ENCODE results near the gene SGF29. TPM values are rescaled to one million over a fixed set of nuclear protein-coding genes. Genes with fewer than 3 reads are reported as not detected.

SGF29 gene
- total and polyA plus RNA-seq, 9 of the 15 experiments (the other 6 are each of a cell fraction or from before 2014, with no cell fraction given) = 2.6 to 36.1 (median 21.2) TPM

DNA sequence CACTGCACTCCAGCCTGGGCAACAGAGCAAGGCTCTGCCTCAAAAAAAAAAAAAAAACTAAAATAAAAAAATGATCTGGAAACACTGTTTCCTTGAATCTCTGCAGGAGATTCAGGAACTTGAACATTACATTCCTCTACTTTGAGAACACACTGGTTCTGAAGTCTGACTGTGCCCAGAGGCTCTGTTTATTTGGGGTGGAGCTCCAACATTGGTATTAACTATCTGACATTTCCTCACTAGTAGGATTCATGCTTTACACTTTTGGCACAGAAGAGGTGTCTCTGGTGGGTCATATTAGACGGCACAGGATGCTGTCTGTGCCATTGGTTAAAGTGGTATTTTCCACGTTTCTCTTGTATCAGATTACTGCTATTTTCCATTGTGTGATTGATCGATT lies 32.7 kb downstream of the SGF29 start (continued):
- TF ChIP-seq, protein P1, sequence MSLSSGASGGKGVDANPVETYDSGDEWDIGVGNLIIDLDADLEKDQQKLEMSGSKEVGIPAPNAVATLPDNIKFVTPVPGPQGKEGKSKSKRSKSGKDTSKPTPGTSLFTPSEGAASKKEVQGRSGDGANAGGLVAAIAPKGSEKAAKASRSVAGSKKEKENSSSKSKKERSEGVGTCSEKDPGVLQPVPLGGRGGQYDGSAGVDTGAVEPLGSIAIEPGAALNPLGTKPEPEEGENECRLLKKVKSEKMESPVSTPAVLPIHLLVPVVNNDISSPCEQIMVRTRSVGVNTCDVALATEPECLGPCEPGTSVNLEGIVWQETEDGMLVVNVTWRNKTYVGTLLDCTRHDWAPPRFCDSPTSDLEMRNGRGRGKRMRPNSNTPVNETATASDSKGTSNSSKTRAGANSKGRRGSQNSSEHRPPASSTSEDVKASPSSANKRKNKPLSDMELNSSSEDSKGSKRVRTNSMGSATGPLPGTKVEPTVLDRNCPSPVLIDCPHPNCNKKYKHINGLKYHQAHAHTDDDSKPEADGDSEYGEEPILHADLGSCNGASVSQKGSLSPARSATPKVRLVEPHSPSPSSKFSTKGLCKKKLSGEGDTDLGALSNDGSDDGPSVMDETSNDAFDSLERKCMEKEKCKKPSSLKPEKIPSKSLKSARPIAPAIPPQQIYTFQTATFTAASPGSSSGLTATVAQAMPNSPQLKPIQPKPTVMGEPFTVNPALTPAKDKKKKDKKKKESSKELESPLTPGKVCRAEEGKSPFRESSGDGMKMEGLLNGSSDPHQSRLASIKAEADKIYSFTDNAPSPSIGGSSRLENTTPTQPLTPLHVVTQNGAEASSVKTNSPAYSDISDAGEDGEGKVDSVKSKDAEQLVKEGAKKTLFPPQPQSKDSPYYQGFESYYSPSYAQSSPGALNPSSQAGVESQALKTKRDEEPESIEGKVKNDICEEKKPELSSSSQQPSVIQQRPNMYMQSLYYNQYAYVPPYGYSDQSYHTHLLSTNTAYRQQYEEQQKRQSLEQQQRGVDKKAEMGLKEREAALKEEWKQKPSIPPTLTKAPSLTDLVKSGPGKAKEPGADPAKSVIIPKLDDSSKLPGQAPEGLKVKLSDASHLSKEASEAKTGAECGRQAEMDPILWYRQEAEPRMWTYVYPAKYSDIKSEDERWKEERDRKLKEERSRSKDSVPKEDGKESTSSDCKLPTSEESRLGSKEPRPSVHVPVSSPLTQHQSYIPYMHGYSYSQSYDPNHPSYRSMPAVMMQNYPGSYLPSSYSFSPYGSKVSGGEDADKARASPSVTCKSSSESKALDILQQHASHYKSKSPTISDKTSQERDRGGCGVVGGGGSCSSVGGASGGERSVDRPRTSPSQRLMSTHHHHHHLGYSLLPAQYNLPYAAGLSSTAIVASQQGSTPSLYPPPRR (CRISPR knock-in tag; IDR thresholded peaks at IDR 0.05; ENCODE audit: borderline replicate concordance) = no peak

DNA sequence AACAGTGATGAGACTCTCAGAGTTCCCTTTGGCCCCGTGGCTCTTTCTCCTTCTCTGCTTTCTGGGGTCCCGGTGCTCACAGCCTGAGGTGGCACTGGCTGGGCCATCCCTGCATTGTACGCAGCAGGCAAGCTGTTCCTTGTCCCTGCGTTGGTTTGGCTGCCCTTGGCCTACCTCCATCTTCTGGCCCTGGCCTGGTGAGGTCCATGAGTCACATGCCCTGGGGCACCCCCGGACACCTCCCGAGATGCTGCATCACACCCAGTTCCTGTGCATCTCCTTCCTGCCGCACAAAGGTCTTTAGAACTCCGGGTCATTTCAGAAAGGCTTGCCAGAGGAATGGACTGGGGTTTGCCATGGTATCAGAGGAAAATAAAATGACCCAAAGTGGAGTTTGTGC lies 33.7 kb downstream of the SGF29 start:
- no peak for ATAC-seq
- Histone ChIP-seq H3K36me3 (ENCODE audit: control insufficient read depth, insufficient read depth, low read length) (peaks cover 46% of the 10 kb centered on the region; the same call in 2 of the 3 replicates), H3K79me2 (ENCODE audit: control insufficient read depth, insufficient read depth, low read length) (no peaks in the 10 kb centered on the region), H3K27ac (ENCODE audit: extremely low read depth, low read depth, low read length) (no peak overlapping the region), H3K9me3 (replicated peaks; ENCODE audit: control insufficient read depth, insufficient read depth, low read depth, low read length) (no peaks in the 10 kb centered on the region), H3K27me3 (ENCODE audit: control insufficient read depth in 2 of 2, insufficient read depth in 2 of 2, low read length in 2 of 2) (no peaks in the 10 kb centered on the region), H3K9ac (ENCODE audit: insufficient read depth in 1 of 2, low read depth in 2 of 2, low read length in 2 of 2) (no peak overlapping the region), H3K9me1 (ENCODE audit: control insufficient read depth, insufficient read depth, low read length) (no peaks in the 10 kb centered on the region), H4K20me1 (replicated peaks; ENCODE audit: control insufficient read depth, insufficient read depth, low read length) (no peaks in the 10 kb centered on the region), H3K4me2 (ENCODE audit: insufficient read depth, low read length) (no peak overlapping the region), H3K4me1 (replicated peaks in 1 of 2; ENCODE audit: control insufficient read depth in 2 of 2, insufficient read depth in 2 of 2, low read length in 2 of 2) (no peaks in the 10 kb centered on the region), H3K4me3 (no peak overlapping the region), H2AFZ (ENCODE audit: low read depth, low read length) (no peak overlapping the region)
- 73% methylated on average over 8 of the region's 8 CpGs for WGBS (ENCODE audit: insufficient coverage, low coverage, missing lambda C conversion rate)
- no peak for FAIRE-seq
- DNase-seq (ENCODE audit: extremely low read depth in 1 of 4, low spot score in 3 of 4) = no peak
- in situ Hi-C loops (cut with MboI) (no loop called here), intact Hi-C loops (cut with micrococcal nuclease) (no loop called here)
- ChIA-PET CTCF (ENCODE audit: low intra/inter-chr PET ratio) (no interaction called here), POLR2A (no interaction called here)
- no TSS peak for BruUV-seq (replicated peaks)
- no peak for TF ChIP-seq HDGF (IDR thresholded peaks at IDR 0.05)
- TF ChIP-seq, protein P2, sequence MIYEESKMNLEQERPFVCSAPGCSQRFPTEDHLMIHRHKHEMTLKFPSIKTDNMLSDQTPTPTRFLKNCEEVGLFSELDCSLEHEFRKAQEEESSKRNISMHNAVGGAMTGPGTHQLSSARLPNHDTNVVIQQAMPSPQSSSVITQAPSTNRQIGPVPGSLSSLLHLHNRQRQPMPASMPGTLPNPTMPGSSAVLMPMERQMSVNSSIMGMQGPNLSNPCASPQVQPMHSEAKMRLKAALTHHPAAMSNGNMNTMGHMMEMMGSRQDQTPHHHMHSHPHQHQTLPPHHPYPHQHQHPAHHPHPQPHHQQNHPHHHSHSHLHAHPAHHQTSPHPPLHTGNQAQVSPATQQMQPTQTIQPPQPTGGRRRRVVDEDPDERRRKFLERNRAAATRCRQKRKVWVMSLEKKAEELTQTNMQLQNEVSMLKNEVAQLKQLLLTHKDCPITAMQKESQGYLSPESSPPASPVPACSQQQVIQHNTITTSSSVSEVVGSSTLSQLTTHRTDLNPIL (CRISPR knock-in tag; IDR thresholded peaks at IDR 0.05) = no peak
- no peak for TF ChIP-seq CXXC5 (CRISPR knock-in tag; IDR thresholded peaks at IDR 0.05)
- no peak for TF ChIP-seq LCOR (CRISPR knock-in tag; IDR thresholded peaks at IDR 0.05)
- TF ChIP-seq EP300 (IDR thresholded peaks at IDR 0.05; ENCODE audit: low read length) = no peak
- TF ChIP-seq CREB1 (IDR thresholded peaks at IDR 0.05) = no peak
- no peak for TF ChIP-seq CREB1 (CRISPR knock-in tag; IDR thresholded peaks at IDR 0.05)
- no peak for TF ChIP-seq HIVEP1 (CRISPR knock-in tag; IDR thresholded peaks at IDR 0.05)
- TF ChIP-seq KLF6 (CRISPR knock-in tag; IDR thresholded peaks at IDR 0.05; ENCODE audit: borderline replicate concordance) = no peak
- no peak for TF ChIP-seq MCM7 (IDR thresholded peaks at IDR 0.05)
- no peak for TF ChIP-seq ZNF699 (CRISPR knock-in tag; IDR thresholded peaks at IDR 0.05; ENCODE audit: insufficient replicate concordance)
- no peak for TF ChIP-seq DPF2 (IDR thresholded peaks at IDR 0.05)
- TF ChIP-seq, protein P3, sequence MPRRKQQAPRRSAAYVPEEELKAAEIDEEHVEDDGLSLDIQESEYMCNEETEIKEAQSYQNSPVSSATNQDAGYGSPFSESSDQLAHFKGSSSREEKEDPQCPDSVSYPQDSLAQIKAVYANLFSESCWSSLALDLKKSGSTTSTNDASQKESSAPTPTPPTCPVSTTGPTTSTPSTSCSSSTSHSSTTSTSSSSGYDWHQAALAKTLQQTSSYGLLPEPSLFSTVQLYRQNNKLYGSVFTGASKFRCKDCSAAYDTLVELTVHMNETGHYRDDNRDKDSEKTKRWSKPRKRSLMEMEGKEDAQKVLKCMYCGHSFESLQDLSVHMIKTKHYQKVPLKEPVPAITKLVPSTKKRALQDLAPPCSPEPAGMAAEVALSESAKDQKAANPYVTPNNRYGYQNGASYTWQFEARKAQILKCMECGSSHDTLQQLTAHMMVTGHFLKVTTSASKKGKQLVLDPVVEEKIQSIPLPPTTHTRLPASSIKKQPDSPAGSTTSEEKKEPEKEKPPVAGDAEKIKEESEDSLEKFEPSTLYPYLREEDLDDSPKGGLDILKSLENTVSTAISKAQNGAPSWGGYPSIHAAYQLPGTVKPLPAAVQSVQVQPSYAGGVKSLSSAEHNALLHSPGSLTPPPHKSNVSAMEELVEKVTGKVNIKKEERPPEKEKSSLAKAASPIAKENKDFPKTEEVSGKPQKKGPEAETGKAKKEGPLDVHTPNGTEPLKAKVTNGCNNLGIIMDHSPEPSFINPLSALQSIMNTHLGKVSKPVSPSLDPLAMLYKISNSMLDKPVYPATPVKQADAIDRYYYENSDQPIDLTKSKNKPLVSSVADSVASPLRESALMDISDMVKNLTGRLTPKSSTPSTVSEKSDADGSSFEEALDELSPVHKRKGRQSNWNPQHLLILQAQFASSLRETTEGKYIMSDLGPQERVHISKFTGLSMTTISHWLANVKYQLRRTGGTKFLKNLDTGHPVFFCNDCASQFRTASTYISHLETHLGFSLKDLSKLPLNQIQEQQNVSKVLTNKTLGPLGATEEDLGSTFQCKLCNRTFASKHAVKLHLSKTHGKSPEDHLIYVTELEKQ (CRISPR knock-in tag; IDR thresholded peaks at IDR 0.05) = no peak
